GM21723 (cell line): ENCODE measurements around the gene FMOD.
A peak's percentile ranks its signal among the peaks of the same experiment; 100 is the strongest.

ENCODE experiments used
- ATAC-seq: cut with Tn5 transposase; IDR thresholded peaks from one replicate; pipeline ENCODE4 v1.9.1; 2021; ENCODE audit warnings: mild to moderate bottlenecking, moderate library complexity; ENCODE audit not compliant: unreplicated experiment

Gene FMOD

GRCh38 chr1:203306965-203307541 is 43.9 kb downstream of the FMOD start:
- ATAC-seq, result no peak

- ATAC-seq, result no peak
Observed at GRCh38 chr1:203306089-203306964, 44.6 kb downstream of the FMOD start.

GRCh38 chr1:203305809-203306088 is 45.2 kb downstream of the FMOD start:
- peak; percentile 4 for ATAC-seq

- peak; percentile 73 for ATAC-seq
Observed at GRCh38 chr1:203304919-203305808, 45.8 kb downstream of the FMOD start, which contains the start of gene BTG2. TSS of gene BTG2 (plus strand) at chr1:203305519. CDS start at chr1:203305607, 88 bp downstream.

GRCh38 chr1:203304391-203304918 is 46.5 kb downstream of the FMOD start:
- ATAC-seq, result no peak

GRCh38 chr1:203302894-203303293 is 48.0 kb downstream of the FMOD start:
- no peak for ATAC-seq

GRCh38 chr1:203302456-203302855 is 48.5 kb downstream of the FMOD start:
- ATAC-seq, result no peak

- no peak for ATAC-seq
Observed at GRCh38 chr1:203301331-203301668, 49.6 kb downstream of the FMOD start.

GRCh38 chr1:203300441-203301330 is 50.2 kb downstream of the FMOD start:
- ATAC-seq, result no peak

GRCh38 chr1:203299719-203300429 is 51.0 kb downstream of the FMOD start:
- ATAC-seq, result peak; percentile 39

- peak; percentile 49 for ATAC-seq
Observed at GRCh38 chr1:203299169-203299568, 51.8 kb downstream of the FMOD start.

- ATAC-seq, result no peak
Observed at GRCh38 chr1:203296460-203297073, 54.4 kb downstream of the FMOD start.

GRCh38 chr1:203295796-203296195 is 55.1 kb downstream of the FMOD start:
- ATAC-seq, result no peak

GRCh38 chr1:203291201-203292096 is 59.5 kb downstream of the FMOD start:
- no peak for ATAC-seq
